Dedifferentiated amniotic fluid mesenchymal stem cell (primary cell): ENCODE results near the gene TMEM252.
A peak's percentile ranks its signal among the peaks of the same experiment; 100 is the strongest.

Experiments
- DNase-seq: peaks from one replicate; pipeline ENCODE4 v3.0.0-alpha.2; 2016; ENCODE audit errors: extremely low spot score

Gene TMEM252

GRCh38 chr9:68545033-68545705, 4.5 kb upstream of the TMEM252 start:
- DNase-seq = no peak

GRCh38 chr9:68541568-68541967, 885 bp upstream of the TMEM252 start:
- DNase-seq = no peak

- DNase-seq = no peak
These were observed 2.5 kb downstream of the TMEM252 start for GRCh38 chr9:68538200-68538599.

GRCh38 chr9:68537616-68537880, 3.1 kb downstream of the TMEM252 start:
- no peak for DNase-seq

GRCh38 chr9:68536876-68537615, 3.6 kb downstream of the TMEM252 start:
- DNase-seq = no peak

GRCh38 chr9:68533678-68534077, 7.0 kb downstream of the TMEM252 start:
- no peak for DNase-seq

- DNase-seq = no peak
These were observed 8.6 kb downstream of the TMEM252 start for GRCh38 chr9:68532131-68532530.

- no peak for DNase-seq
These were observed 10.1 kb downstream of the TMEM252 start for GRCh38 chr9:68530618-68531017.

GRCh38 chr9:68523367-68523936, 17.2 kb downstream of the TMEM252 start:
- DNase-seq = no peak

GRCh38 chr9:68522954-68523353, 17.7 kb downstream of the TMEM252 start:
- DNase-seq = no peak

GRCh38 chr9:68522131-68522530, 18.6 kb downstream of the TMEM252 start:
- no peak for DNase-seq

GRCh38 chr9:68515326-68516017, 25.2 kb downstream of the TMEM252 start:
- DNase-seq = no peak

- DNase-seq = no peak
These were observed 26.7 kb downstream of the TMEM252 start for GRCh38 chr9:68513981-68514380.

- no peak for DNase-seq
These were observed 27.3 kb downstream of the TMEM252 start for GRCh38 chr9:68513385-68513784.

- DNase-seq = no peak
These were observed 31.0 kb downstream of the TMEM252 start for GRCh38 chr9:68509689-68510088.

- no peak for DNase-seq
These were observed 32.1 kb downstream of the TMEM252 start for GRCh38 chr9:68508547-68508946.

- no peak for DNase-seq
These were observed 32.9 kb downstream of the TMEM252 start for GRCh38 chr9:68507806-68508145.

- DNase-seq = peak; percentile 20
These were observed 33.4 kb downstream of the TMEM252 start for GRCh38 chr9:68507130-68507805.

GRCh38 chr9:68506551-68506950, 34.1 kb downstream of the TMEM252 start:
- no peak for DNase-seq

GRCh38 chr9:68505681-68506409, 34.8 kb downstream of the TMEM252 start:
- DNase-seq = no peak

- no peak for DNase-seq
These were observed 38.4 kb downstream of the TMEM252 start for GRCh38 chr9:68502279-68502678.
